IMR-90 (cell line): ENCODE measurements around the gene ATP5F1B.

Source experiments
- CTCF ChIP-seq: conservative IDR thresholded peaks from 2 replicates; pipeline ENCODE4 v1.5.1; 2012; ENCODE audit warnings: mild to moderate bottlenecking, low read depth, low read length, improper control_type of control experiment
- FOS ChIP-seq: fragments of 150-350 bp; IDR thresholded peaks from 2 replicates; pipeline ENCODE4 v1.6.1; 2016; ENCODE audit warnings: low read depth, low read length
- MXI1 ChIP-seq: IDR thresholded peaks from 2 replicates; pipeline ENCODE4 v1.6.1; 2012; ENCODE audit warnings: low read depth, mild to moderate bottlenecking, low read length, moderate library complexity, borderline replicate concordance
- POLR2A ChIP-seq: IDR thresholded peaks from 2 replicates; pipeline ENCODE4 v1.6.1; 2012; ENCODE audit warnings: mild to moderate bottlenecking, low read depth, low read length
- RAD21 ChIP-seq: IDR thresholded peaks from 2 replicates; pipeline ENCODE4 v1.6.1; 2012; ENCODE audit warnings: low read length, improper control_type of control experiment
- RFX5 ChIP-seq: IDR thresholded peaks from 2 replicates; pipeline ENCODE4 v1.8.0; 2012; ENCODE audit warnings: low read depth, mild to moderate bottlenecking, low read length, moderate library complexity
- USF2 ChIP-seq: fragments of 150-350 bp; IDR thresholded peaks from 2 replicates; pipeline ENCODE4 v1.6.1; 2017; ENCODE audit warnings: mild to moderate bottlenecking, antibody characterized with exemption, low read length, low read depth

- TF ChIP-seq POLR2A (peak; percentile 85), RFX5 (no peak), RAD21 (no peak), FOS (no peak), USF2 (0 out of 2 replicates have a peak, but pooled peaks have one; percentile 32), CTCF (no peak), MXI1 (peak; percentile 99)
Measured at GRCh38 chr12:56688129-56688845, 42.5 kb upstream of the ATP5F1B start, which contains the start of gene PTGES3.
